Umbilical cord (tissue), 2 donors: ENCODE data around the gene TINCR. TPM values are rescaled to one million over a fixed set of nuclear protein-coding genes. Genes with fewer than 3 reads are reported as not detected.

Source experiments
- DNase-seq: peaks from one replicate; pipeline ENCODE4 v3.0.0-alpha.2; 2015; ENCODE audit warnings: low spot score
- total RNA-seq: library from RNA; depleted of rRNA; stranded (reverse); fragments of >200 nt; gene quantifications from one replicate; pipeline ENCODE4 v1.2.3, GENCODE V29; 2014; ENCODE audit warnings: low replicate concordance; ENCODE audit not compliant: insufficient read depth

Gene TINCR
- total RNA-seq, 1 donor from 2014 or later = 4.8 TPM

- DNase-seq = no peak
Measured at GRCh38 chr19:5560156-5560555, 7.6 kb downstream of the TINCR start.

DNA sequence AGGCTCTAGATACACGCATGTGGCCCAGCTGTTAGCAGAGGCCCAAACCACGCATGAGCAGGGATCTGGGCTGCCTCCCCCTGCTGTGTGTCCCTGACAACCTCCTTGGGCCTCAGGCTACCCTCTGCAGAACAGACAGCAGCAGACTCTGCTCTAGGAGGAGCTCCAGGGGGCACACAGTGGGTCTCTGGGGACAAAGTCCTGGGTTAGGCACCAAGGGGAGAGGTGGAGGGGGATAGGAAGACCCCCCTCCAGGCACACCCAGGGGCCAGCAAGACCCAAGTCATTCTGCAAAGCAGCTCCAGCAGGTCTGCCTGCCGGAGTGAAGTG, 8.0 kb downstream of the TINCR start:
- no peak for DNase-seq

DNA sequence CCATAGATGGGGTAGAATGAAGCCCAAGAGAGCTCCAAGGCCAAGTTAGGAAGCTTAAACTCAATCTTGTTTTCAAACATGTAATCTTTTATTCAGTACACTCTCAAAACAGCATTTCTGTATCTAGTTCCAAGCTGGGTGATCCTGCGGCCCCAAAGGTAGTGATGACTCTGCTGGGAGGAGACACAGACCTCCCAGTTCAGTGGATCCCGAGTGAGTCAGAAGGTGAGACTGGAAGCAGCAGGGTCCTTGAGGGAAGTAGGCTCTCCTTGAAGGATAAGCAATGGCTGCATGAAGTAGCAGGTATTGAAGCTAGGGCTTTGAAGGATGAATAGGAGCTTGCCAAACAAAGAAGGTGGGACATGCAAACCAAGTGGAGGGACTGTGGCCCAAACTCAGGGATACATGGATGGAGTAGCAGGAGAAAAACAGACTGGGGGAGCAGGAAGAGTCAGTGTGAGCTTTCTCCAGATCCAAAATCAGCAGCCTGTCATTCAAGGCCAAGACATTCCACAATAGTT, 9.6 kb downstream of the TINCR start:
- no peak for DNase-seq

DNA sequence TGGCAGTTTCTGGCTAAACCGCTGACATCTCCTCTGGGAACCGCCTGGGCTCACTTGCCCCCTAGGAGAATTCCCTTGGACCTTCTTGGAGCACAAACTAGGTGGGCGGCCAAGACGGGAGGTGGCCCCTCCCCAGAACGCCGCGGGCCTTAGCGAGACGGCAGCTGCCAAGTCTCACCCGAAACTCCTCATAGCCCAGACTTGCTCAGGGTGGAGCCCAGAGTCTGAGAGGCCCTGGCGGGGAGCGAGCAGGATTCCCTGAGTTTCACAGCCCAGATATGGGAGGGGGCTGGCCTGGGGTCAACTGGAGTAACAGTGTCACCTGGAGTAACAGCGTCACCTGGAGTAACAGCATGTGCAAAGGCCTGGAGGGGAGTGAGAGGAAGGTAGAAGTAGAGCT, 10.1 kb downstream of the TINCR start:
- peak; percentile 71 for DNase-seq

DNA sequence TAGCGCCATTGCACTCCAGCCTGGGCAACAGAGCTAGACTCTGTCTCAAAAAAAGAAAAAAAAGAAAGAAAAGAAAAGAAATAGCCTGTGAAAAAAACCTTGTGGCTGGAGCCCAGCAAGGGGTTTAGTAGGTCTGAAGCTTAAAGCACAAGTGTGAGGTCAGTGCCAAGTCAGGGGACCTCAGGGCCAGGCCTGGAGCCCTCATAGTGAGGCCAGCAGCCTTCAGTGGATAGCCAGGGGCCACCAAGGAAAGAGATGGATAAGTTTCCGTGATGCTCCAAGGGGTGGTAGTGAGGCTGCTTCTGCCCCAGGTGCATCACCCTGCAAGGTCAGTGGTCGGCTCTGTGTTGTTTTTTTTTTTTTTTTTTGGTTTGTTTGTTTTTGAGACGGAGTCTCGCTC, 12.9 kb downstream of the TINCR start:
- DNase-seq = no peak

- DNase-seq = no peak
Measured at GRCh38 chr19:5553892-5554291, 13.9 kb downstream of the TINCR start.

- peak; percentile 20 for DNase-seq
Measured at GRCh38 chr19:5547881-5548280, 19.9 kb downstream of the TINCR start.

GRCh38 chr19:5545984-5546383, 21.8 kb downstream of the TINCR start:
- no peak for DNase-seq

DNA sequence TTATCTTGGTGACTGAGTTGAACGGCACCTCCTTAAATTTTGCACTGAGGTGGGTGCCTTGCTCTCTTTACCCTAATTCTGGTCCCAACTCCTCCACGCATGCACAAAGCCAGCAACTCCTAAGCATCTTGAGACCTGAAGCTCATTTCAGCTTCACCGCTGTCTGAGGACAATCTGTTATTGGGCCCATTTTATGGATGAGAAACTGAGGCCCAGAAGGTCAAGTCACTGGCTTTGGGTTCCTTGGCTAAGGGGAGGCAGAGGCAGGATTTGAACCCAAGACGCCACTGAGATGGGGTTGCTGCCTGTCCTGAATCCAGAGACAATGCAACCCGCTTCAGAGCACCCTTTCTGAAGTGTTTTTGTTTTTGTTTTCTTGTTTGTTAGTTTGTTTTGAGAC, 22.7 kb downstream of the TINCR start:
- no peak for DNase-seq

DNA sequence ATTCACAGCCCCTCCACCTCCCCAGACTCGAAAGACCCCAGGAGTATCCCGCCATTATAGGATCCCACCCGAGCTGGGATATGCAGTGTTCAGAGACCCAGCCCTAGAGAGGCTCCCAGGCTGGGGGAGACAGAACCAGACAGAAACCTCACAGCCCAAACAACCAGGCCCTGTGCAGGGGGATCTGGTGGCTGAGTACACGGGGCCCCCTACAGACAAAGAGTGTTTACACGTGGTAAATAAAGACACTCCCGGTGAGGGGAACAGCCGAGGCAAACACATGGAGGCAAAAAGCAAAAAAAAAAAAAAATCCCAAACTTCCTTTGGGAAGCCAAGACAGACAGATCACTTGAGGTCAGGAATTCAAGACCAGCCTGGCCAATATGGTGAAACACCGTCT, 25.1 kb downstream of the TINCR start:
- DNase-seq = no peak

GRCh38 chr19:5541456-5541855, 26.3 kb downstream of the TINCR start:
- DNase-seq = no peak

- DNase-seq = no peak
Measured at GRCh38 chr19:5540208-5540607, 27.5 kb downstream of the TINCR start.

DNA sequence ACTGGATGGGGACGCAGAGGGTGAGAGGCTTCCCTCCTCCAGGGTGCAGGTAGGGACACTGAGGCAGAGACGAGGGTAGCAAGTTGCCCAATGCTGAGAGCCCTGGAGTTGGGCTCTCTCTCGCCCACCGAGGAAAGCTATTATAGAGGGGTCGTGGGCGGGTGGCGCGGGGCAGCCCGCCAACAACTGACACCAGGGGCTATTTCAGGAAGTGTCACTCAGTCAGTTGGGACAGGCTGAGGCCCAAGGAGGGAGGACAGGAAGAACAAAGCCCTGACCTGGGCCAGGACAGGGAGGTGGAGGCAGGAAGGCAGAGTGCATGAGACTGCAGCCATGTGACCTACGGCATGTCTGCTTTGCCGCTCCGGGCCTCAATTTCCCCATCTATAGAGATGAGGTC, 29.9 kb downstream of the TINCR start:
- no peak for DNase-seq

DNA sequence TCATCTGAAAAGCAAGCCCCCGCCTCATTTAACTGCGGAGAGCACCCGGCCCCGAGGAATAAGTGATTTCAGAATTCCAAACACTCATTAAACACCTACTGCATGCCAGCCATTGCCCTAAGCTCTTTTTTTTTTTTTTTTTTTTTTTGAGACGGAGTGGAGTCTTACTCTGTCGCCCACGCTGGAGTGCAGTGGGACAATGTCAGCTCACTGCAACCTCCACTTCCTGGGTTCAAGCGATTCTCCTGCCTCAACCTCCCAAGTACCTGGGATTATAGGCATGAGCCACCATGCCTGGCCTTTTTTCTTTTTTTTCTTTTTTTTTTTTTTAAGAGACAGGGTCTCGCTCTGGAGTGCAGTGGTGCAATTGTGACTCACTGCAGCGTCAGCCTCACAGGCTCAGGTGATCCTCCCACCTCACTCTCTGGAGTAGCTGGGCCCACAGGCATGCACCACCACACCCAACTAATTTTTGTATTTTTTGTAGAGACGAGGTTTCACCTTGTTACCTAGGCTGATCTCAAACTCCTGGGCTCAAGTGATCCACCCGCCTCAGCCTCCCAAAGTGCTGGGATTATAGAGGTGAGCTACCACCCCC, 30.7 kb downstream of the TINCR start:
- peak; percentile 31 for DNase-seq

GRCh38 chr19:5536337-5536894, 31.3 kb downstream of the TINCR start:
- DNase-seq = peak; percentile 75

- DNase-seq = no peak
Measured at GRCh38 chr19:5534787-5535586, 32.8 kb downstream of the TINCR start.

DNA sequence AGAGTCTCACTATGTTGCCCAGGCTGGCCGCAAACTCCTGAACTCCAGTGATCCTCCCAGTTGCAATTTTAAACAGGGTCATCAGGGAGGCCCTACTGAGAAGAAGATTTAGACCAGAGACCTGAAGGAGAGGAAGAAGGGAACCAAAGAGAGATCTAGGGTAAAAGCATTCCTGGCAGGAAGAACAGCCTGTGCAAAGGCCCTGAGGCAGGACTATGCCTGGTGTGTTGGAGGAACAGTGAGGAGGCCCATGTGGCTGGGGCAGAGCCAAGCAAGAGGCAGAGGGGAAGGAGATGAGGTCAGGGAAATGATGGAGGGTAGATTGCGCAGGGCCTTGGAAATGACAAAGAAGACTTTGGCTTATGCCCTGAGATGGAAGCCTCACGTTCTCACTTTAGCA, 34.5 kb downstream of the TINCR start:
- DNase-seq = no peak

- no peak for DNase-seq
Measured at GRCh38 chr19:5530701-5531100, 37.1 kb downstream of the TINCR start.

GRCh38 chr19:5526691-5527090, 41.1 kb downstream of the TINCR start:
- no peak for DNase-seq

GRCh38 chr19:5524081-5524480, 43.7 kb downstream of the TINCR start:
- DNase-seq = peak; percentile 34

- no peak for DNase-seq
Measured at GRCh38 chr19:5522106-5522505, 45.6 kb downstream of the TINCR start.

GRCh38 chr19:5520501-5520900, 47.3 kb downstream of the TINCR start:
- DNase-seq = no peak

DNA sequence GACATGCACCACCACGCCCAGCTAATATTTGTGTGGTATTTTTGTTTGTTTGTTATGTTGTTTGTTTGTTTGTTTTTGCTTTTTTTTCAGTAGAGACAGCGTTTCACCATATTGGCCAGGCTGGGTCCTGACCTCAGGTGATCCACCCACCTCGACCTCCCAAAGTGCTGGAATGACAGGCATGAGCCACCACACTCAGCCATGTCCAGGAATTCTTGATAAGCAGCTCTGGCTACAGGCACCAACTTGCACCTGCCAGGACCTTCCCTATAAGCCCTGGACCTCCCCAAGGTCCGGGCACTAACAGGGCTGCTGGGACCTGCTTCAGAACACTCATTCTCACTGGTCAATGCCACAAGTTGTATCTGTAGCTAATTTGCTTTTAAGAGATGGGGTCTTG, 48.7 kb downstream of the TINCR start:
- DNase-seq = no peak
